Fibroblast of skin of abdomen (primary cell): ENCODE measurements around the gene THSD7B.

Experiments used
- DNase-seq: peaks from one replicate; pipeline ENCODE4 v3.0.0-alpha.2; 2013

The THSD7B gene

DNA sequence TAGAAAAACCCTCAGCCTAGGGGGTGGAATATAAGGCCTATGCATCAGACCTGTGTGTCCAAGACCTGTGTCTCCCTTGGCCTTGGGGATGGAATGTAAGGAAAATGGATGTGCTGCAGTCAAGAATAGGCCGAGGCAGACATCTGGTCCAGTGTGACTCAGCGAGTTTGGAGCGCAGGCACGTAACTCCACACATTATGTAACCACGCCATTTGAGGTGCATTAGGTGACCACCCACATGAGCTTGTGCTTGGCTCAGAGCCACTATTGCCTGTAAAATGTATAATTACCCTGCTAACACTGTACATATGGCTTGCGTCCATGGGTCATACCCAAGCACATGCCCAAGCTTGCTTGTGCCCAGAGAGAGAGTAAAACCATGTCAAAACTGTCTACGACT lies 618.0 kb downstream of the THSD7B start:
- DNase-seq: no peak

GRCh38 chr2:137387044-137387443 lies 621.7 kb downstream of the THSD7B start:
- no peak for DNase-seq

DNA sequence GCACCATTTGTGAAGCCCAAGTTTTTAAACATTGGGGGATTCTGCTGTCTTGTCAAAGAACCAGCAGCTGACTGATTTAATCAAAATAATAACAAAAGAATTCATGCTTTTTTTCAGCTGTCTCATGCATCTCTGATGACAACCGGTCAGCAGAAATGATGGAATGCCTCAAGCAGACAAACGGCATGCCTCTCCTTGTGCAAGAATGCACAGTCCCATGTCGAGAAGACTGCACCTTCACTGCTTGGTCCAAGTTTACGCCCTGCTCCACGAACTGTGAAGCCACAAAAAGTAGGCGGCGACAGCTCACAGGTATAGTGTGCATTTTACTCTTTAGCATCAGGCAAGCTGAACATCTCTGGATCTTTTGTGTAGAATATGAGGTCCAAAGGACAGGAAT lies 640.2 kb downstream of the THSD7B start:
- DNase-seq: no peak

DNA sequence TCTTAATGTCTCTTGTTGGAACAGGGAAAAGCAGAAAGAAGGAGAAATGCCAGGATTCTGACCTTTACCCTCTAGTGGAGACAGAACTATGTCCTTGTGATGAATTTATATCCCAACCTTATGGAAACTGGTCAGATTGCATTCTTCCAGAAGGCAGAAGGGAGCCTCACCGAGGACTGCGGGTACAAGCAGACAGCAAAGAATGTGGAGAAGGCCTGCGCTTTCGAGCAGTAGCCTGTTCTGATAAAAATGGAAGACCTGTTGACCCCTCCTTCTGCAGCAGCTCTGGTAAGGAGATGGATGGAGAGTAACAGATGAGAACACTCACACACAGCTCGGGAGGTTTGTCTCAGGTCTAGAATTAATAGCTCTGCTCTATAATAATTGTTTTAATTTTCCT lies 646.2 kb downstream of the THSD7B start:
- DNase-seq: no peak

DNA sequence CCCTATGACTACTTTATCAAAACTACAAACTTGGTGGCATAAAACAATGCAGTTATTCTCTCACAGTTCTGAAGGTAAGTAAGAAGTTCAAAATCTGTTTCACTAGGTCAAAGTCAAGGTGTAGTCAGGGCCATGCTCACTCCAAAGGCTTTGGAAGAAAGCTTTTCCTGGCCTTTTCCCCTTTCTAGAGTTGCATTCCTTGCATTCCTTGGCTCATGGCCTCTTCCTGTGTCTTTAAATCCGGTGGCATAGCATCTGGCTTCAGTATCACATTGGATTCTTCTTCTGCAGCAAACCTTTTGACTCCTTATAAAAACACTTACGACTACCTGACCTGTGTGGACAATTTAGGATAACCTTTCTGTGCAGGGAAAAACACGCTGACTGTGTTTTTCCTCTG lies 655.4 kb downstream of the THSD7B start:
- peak; percentile 1 for DNase-seq

DNA sequence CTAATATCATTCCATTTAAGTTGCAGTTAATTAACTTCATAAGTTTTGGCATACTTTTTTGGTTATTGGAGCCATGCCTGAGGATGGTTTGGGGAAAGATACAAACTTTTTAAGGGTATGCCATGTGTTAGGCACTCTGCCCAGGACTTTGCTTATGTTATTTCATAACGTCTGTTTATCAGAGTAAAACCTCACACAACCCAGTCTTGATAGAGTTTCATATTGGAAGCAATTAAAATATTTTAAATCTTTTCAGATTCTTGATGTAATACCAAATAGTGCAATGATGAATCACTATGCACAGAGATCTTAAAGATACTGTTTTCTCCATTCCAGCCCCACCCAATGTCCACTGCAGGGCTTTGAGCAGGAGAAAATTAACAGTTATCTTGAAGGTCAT lies 669.8 kb downstream of the THSD7B start:
- peak; percentile 43 for DNase-seq

DNA sequence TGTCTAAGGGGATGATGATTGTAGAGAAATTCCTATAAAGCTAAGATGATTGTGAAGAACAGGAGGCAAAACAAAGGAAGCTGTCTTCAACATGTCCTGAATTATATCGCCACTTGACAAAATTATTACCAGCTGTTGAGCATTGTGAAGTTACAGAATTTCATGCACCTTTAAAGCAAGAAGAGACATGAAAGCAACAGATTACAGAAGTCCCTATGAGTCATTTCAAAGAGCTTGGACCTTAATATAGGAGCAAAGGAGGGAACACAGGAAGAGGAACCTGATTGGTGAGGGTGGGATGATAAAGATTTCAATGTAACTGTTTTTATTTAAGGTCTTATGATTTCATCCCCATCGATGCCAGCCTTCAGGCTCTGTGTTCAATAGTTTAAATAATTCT lies 672.0 kb downstream of the THSD7B start:
- no peak for DNase-seq

DNA sequence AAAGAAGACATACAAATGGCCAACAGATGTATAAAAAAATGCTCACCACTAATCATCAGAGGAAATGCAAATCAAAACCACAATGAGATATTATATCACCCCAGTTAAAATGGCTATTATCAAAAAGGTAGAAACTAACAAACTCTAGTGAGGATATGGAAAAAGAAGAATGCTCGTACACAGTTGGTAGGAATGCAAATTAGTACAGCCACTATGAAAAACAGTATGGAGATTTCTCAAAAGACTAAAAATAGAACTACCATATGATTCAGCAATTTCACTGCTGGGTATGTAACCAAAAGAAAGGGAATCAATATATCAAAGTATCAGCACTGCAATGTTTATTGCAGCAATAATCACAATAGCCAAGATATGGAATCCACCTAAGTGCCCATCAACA lies 679.6 kb downstream of the THSD7B start:
- no peak for DNase-seq

- no peak for DNase-seq
Measured at GRCh38 chr2:137449454-137449853, 684.1 kb downstream of the THSD7B start.

DNA sequence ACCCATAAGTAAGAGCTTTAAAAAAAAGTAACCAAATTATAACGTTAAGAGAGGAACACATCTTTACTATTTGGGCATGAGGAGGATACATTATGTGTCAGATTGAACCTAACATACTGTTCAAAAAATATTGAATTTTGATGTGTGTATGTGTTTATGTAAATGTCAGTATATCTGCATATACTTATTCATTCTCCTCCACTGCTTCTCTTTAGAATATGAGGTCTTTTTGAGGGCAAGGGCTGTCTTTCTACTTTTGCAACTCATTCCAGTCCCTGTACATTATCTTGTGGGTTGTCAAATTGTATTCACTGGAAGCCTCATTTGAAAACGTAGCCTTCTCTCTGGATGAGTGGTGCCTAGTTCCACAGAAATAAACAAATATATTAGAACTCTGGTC lies 689.5 kb downstream of the THSD7B start:
- no peak for DNase-seq

DNA sequence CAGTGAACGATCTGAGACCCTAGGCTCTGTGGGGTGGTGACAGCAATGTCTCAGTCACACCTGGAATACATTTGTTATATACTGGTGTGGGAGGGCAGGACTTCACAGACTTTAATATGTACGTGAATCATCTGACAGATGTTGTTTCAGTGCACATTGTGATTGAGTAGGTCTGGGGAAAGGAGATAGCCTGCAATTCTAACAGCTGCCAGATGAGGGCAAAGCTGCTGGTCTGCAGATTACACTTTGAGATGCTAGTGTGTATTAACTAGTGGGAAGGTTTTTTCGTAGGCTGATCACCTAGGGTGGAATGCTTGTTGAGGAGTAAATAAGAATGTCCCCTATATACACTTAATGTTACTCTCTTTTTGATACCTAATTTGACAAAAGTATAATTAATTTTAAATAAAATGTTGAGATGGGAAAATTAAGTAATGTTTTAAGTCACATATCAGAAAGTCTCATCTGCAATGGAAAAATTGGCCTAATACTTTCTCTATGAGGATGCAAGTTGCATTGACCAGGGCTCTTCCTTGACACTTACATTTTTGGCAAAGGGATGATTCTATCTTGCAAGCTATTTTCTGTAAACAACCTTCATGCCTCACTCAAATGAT lies 702.0 kb downstream of the THSD7B start:
- peak; percentile 5 for DNase-seq

DNA sequence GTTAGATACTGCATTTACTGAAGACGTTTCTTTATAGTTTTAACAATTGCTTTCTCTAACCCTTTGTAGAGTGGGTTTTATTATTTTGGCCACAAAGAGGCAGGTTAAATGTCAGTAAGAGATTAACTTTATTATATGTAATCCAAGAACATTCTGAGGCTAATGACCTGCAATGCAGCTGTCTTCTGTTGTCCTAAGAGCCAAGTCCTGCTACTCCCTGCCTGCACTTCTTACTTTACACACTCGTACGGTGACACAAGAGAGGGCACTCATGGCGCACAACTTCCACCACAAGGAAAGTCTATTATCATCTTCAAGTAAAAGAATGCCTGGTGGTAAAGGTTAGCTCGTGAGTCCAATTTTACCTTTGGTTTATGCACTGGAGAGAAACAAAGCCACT lies 727.9 kb downstream of the THSD7B start:
- no peak for DNase-seq

GRCh38 chr2:137500599-137500998 lies 735.3 kb downstream of the THSD7B start:
- no peak for DNase-seq

GRCh38 chr2:137507237-137507636 lies 741.9 kb downstream of the THSD7B start:
- DNase-seq: no peak

DNA sequence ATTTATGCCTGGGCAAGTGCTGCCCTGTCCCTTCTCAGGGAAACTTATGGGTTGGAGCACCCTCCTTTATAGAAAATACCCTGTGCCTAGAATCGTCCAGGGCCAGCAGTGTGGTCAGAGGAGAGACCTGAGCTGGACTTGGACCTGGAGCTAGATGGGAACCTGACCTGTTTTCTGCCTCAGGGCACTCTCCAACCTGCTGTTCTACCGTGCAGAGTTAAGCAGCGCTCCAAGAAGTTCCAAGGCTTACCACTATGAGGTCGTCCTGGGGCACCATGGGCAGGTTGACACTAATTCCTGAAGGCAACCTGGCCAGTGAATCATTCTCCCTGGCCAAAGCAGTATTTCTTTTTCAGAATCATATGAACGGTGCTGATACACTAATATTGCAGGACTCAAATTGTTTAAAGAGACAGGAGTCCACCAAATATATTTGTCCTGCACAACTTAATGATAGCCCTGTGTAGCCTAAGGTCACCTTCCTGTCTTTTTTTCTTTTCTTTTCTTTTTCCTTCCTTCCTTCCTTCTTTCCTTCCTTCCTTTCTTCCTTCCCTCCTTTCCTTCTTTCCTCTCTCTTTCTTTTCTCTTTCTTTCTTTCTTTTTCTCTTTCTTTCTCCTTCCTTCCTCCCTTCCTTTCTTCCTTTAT lies 743.5 kb downstream of the THSD7B start:
- no peak for DNase-seq

GRCh38 chr2:137511526-137511925 lies 746.2 kb downstream of the THSD7B start:
- no peak for DNase-seq

- DNase-seq: no peak
Measured at GRCh38 chr2:137521653-137522619, 756.6 kb downstream of the THSD7B start.

GRCh38 chr2:137522620-137523011 lies 757.3 kb downstream of the THSD7B start:
- no peak for DNase-seq

DNA sequence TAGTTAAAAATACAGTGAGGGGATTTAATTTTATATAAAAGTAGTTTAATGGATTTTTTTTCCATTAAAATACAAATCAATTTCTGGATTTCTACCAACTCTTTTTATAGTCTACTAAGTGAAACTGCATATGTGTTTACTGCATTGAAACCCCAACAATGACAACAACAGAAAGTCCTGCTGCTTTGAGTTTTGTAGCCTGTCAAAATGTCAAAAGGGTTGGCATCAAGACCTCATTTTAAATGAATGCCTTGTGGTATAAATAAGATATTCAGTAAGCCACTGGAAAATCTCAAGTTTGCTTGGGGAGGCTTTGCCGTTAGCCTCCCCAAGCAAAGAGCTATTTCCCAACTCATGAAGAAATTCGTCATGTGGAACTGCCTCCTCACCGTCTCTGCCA lies 758.6 kb downstream of the THSD7B start:
- no peak for DNase-seq

GRCh38 chr2:137525132-137525531 lies 759.8 kb downstream of the THSD7B start:
- no peak for DNase-seq

- DNase-seq: no peak
Measured at GRCh38 chr2:137525641-137526190, 760.4 kb downstream of the THSD7B start.

- DNase-seq: no peak
Measured at GRCh38 chr2:137535897-137536296, 770.6 kb downstream of the THSD7B start.

DNA sequence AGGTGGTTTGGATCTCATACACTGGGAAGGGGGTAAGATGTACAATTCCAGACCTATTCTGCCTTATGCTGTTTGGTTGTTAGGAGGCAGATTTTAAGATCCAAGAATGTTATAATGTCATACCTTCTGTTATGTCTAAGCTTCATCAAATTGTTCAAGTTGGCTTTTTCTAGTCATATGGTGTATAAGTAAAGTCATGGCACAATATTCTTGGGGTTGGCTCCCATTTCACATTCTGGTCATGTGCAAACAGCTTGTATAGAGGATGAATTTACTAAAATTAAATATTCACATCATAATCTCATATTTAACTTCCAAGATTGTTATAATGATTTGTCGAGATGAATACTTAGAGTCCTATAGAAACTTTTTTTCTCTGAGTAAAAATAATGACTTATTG lies 774.0 kb downstream of the THSD7B start:
- DNase-seq: no peak
